Endothelial cell of umbilical vein (primary cell): ENCODE results near the gene TBX19. TPM values are rescaled to one million over a fixed set of nuclear protein-coding genes. Genes with fewer than 3 reads are reported as not detected.

Experiments used
- BruUV-seq: library from RNA; stranded (reverse); fragments of 400-500 nt; replicated peaks from 2 replicates; lab custom pipeline; 2021; lab: Mats Ljungman, UMichigan
- CTCF ChIA-PET: fragments of 300-600, 350-600 bp; sonication (Branson Sonifier 250); formaldehyde crosslinking; loops from one replicate; lab custom pipeline; 2021; ENCODE audit warnings: antibody characterized with exemption, inconsistent platforms; lab: Charles Lee
- POLR2A ChIA-PET: fragments of 300-600, 350-600 bp; sonication (Branson Sonifier 250); formaldehyde crosslinking; loops from one replicate; lab custom pipeline; 2021; ENCODE audit warnings: antibody characterized with exemption, inconsistent platforms; lab: Charles Lee
- DNase-seq: peaks from one replicate; pipeline ENCODE4 v3.0.0-alpha.2; 2011; ENCODE audit warnings: low read depth, low spot score
- FAIRE-seq: peaks from 2 replicates; lab custom pipeline; 2011; peaks lifted over from hg19 to GRCh38; lab: Jason Lieb, UNC
- H2AFZ ChIP-seq: 2 replicates; pipeline ENCODE4 v1.6.0; 2012; ENCODE audit warnings: low read depth, low read length, control low read depth, inconsistent platforms
- H3K27ac ChIP-seq: 2 replicates; pipeline ENCODE4 v1.5.1; 2011; ENCODE audit warnings: low read depth, mild to moderate bottlenecking, control low read depth, low read length, moderate library complexity; ENCODE audit not compliant: insufficient read depth
- H3K27me3 ChIP-seq, 2 experiments: 2 replicates each; pipeline versions ENCODE4 v1.6.0 to v1.6.1; 2011; ENCODE audit warnings: low read length in 2 of 2, mixed read lengths in 1 of 2; ENCODE audit not compliant: control insufficient read depth in 2 of 2, insufficient read depth in 2 of 2
- H3K36me3 ChIP-seq, 2 experiments: 2 replicates in 1 of 2; 3 replicates in 1 of 2; pipeline ENCODE4 v1.5.1; 2011; ENCODE audit warnings: low read length in 2 of 2, mild to moderate bottlenecking in 1 of 2, moderate library complexity in 1 of 2; ENCODE audit not compliant: control insufficient read depth in 2 of 2, insufficient read depth in 2 of 2; ENCODE audit errors: extremely low read depth in 1 of 2
- H3K4me1 ChIP-seq: 3 replicates; pipeline ENCODE4 v1.5.1; 2011; ENCODE audit warnings: mild to moderate bottlenecking, low read length; ENCODE audit not compliant: control insufficient read depth, insufficient read depth; ENCODE audit errors: extremely low read depth
- H3K4me2 ChIP-seq: 2 replicates; pipeline ENCODE4 v1.6.1; 2011; ENCODE audit warnings: low read length, control low read depth, mixed read lengths; ENCODE audit not compliant: insufficient read depth
- H3K4me3 ChIP-seq, 3 experiments: fragments of 200-600 bp in 1 of 3; sonication (generic), shearing (Covaris generic) in 1 of 3; replicated peaks in 1 of 3; 2 replicates each; pipeline ENCODE4 v1.5.1; 2011 to 2016; ENCODE audit warnings: control low read depth in 3 of 3, low read length in 3 of 3, mild to moderate bottlenecking in 2 of 3, inconsistent platforms in 1 of 3, low read depth in 1 of 3, moderate library complexity in 1 of 3; ENCODE audit not compliant: insufficient read depth in 1 of 3
- H3K79me2 ChIP-seq: 2 replicates; pipeline ENCODE4 v1.6.0; 2012; ENCODE audit warnings: low read length, inconsistent platforms; ENCODE audit not compliant: control insufficient read depth, insufficient read depth
- H3K9ac ChIP-seq: replicated peaks from 2 replicates; pipeline ENCODE3; 2011; ENCODE audit warnings: low read length, control low read depth; ENCODE audit not compliant: insufficient read depth; ENCODE audit errors: extremely low read depth
- H3K9me1 ChIP-seq: replicated peaks from 3 replicates; pipeline ENCODE4 v1.6.0; 2011; ENCODE audit warnings: mild to moderate bottlenecking, low read length; ENCODE audit not compliant: control insufficient read depth, insufficient read depth; ENCODE audit errors: extremely low read depth
- H3K9me3 ChIP-seq: replicated peaks from 2 replicates; pipeline ENCODE4 v1.5.1; 2012; ENCODE audit warnings: low read length, inconsistent platforms; ENCODE audit not compliant: control insufficient read depth, insufficient read depth
- H4K20me1 ChIP-seq: replicated peaks from 2 replicates; pipeline ENCODE3; 2011; ENCODE audit warnings: mild to moderate bottlenecking, low read length; ENCODE audit not compliant: control insufficient read depth, insufficient read depth; ENCODE audit errors: extremely low read depth
- CTCF ChIP-seq, 2 donors: IDR thresholded peaks; 1 replicate in 1 of 2; 2 replicates in 1 of 2; pipeline ENCODE4 v1.5.1; 2011; ENCODE audit warnings: low read length in 2 of 2, mild to moderate bottlenecking in 2 of 2, moderate library complexity in 2 of 2, control low read depth in 1 of 2, inconsistent platforms in 1 of 2, low read depth in 1 of 2; ENCODE audit not compliant: insufficient read depth in 1 of 2; ENCODE audit errors: extremely low read depth in 1 of 2
- FOS ChIP-seq: IDR thresholded peaks from 2 replicates; pipeline ENCODE4 v1.6.1; 2011; ENCODE audit warnings: mild to moderate bottlenecking, low read length, moderate library complexity, borderline replicate concordance; ENCODE audit not compliant: insufficient read depth
- GATA2 ChIP-seq: IDR thresholded peaks from 2 replicates; pipeline ENCODE4 v1.7.0; 2011; ENCODE audit warnings: low read depth, mild to moderate bottlenecking, moderate library complexity, mixed read lengths, low read length; ENCODE audit not compliant: insufficient read length, insufficient read depth
- MYC ChIP-seq: IDR thresholded peaks from one replicate; pipeline ENCODE4 v1.6.1; 2011; ENCODE audit warnings: mild to moderate bottlenecking, low read depth, low read length
- dilution Hi-C: fragments of 300-500 bp; cut with MboI; formaldehyde crosslinking; loops from one replicate; pipeline ENCODE4 v1.15.0; 2019; ENCODE audit warnings: low sequenced_read_pairs; ENCODE audit not compliant: extremely low pct_ligation_motif_present
- intact Hi-C: fragments of 100-400 bp; cut with micrococcal nuclease; formaldehyde crosslinking; loops from one replicate; pipeline ENCODE4 v1.10.0; 2022
- polyA plus RNA-seq, 4 experiments: library from polyadenylated mRNA; depleted of rRNA in 3 of 4; stranded (reverse) in 3 of 4; unstranded in 1 of 4; fragments of >200 nt; gene quantifications; 2 replicates each; pipeline versions ENCODE4 v1.2.1 to v1.2.3, GENCODE V29; 2011 to 2012; ENCODE audit warnings: missing spikeins in 1 of 4
- total RNA-seq: library from RNA; stranded (reverse); gene quantifications from 2 replicates; pipeline ENCODE4 v1.2.3, GENCODE V29; 2021

Gene TBX19
- total and polyA plus RNA-seq, 2 donors (not counting 3 experiments of a cell fraction or from before 2014, with no cell fraction given), result 2.3 to 2.8 TPM

GRCh38 chr1:168340781-168341482 is 60.3 kb downstream of the TBX19 start:
- no peak for FAIRE-seq
- no TSS peak for BruUV-seq
- POLR2A ChIA-PET, result no interaction called here

More at GRCh38 chr1:168340781-168341482, 60.3 kb downstream of the TBX19 start:
- no peak overlapping the region for H2AFZ ChIP-seq
- no peak overlapping the region for H3K4me2 ChIP-seq
- H3K36me3 ChIP-seq, result no peaks in the 10 kb centered on the region
- H3K9me1 ChIP-seq, result no peaks in the 10 kb centered on the region
- H3K9ac ChIP-seq, result no peak overlapping the region
- TF ChIP-seq GATA2 (no peak), CTCF (IDR thresholded peaks at IDR 0.05; ENCODE audit: extremely low read depth in 1 of 2, insufficient read depth in 1 of 2, low read depth in 1 of 2, low read length in 2 of 2) (no peak), MYC (no peak), FOS (no peak)
- peaks cover 4 to 16% of the 10 kb centered on the region in 2 experiments for H3K27me3 ChIP-seq
- H3K79me2 ChIP-seq, result no peaks in the 10 kb centered on the region
- dilution Hi-C loops, result no loop called here
- H3K4me3 ChIP-seq, result no peak overlapping the region
- H3K9me3 ChIP-seq, result no peaks in the 10 kb centered on the region
- no peak overlapping the region for H3K27ac ChIP-seq
- no peaks in the 10 kb centered on the region for H4K20me1 ChIP-seq
- peaks cover 5% of the 10 kb centered on the region for H3K4me1 ChIP-seq
- CTCF ChIA-PET, result interaction anchor here (1.5 to 3.3 kb wide), 9 partner anchors 9 to 107 kb away, joined by 3 to 90 read pairs (median 14); no protein-coding TSS in a partner anchor
- intact Hi-C loops, result loop anchor here (5.0 kb wide), 2 partner anchors 104 to 1006 kb away; no protein-coding TSS in a partner anchor
- no peak for DNase-seq
